SU-DHL-6 (cell line): ENCODE data around the gene FANK1.

Experiments
- H2AFZ ChIP-seq: fragments of 200-600 bp; sonication (generic); 2 replicates; pipeline ENCODE4 v1.6.1; 2014; ENCODE audit warnings: low read depth, mild to moderate bottlenecking, moderate library complexity, mixed read lengths, antibody characterized with exemption, low read length; ENCODE audit not compliant: severe bottlenecking
- H3F3A ChIP-seq: fragments of 200-600 bp; shearing (Covaris generic); 2 replicates; pipeline ENCODE4 v1.6.0; 2016; ENCODE audit warnings: antibody characterized with exemption, mild to moderate bottlenecking; ENCODE audit not compliant: insufficient read depth
- H3K27ac ChIP-seq: fragments of 200-600 bp; sonication (generic); 2 replicates; pipeline ENCODE4 v1.5.1; 2016; ENCODE audit warnings: low read depth, mild to moderate bottlenecking, low read length, moderate library complexity, mixed read lengths
- H3K27me3 ChIP-seq: fragments of 200-600 bp; sonication (generic), shearing (Covaris generic); 2 replicates; pipeline ENCODE4 v1.6.0; 2014; ENCODE audit warnings: mild to moderate bottlenecking, low read length
- H3K36me3 ChIP-seq: fragments of 200-600 bp; sonication (generic); 2 replicates; pipeline ENCODE4 v1.6.1; 2014; ENCODE audit warnings: mild to moderate bottlenecking, low read length, mixed read lengths
- H3K4me2 ChIP-seq: fragments of 300-600, 200-600 bp; shearing (Covaris generic), sonication (generic); 2 replicates; pipeline ENCODE4 v1.6.0; 2014; ENCODE audit warnings: low read length, low read depth, mild to moderate bottlenecking; ENCODE audit not compliant: poor library complexity, severe bottlenecking
- H3K4me3 ChIP-seq: fragments of 200-600 bp; sonication (generic); 2 replicates; pipeline ENCODE4 v1.5.1; 2014; ENCODE audit warnings: antibody characterized with exemption, low read length, mild to moderate bottlenecking, mixed read lengths; ENCODE audit not compliant: insufficient read depth, poor library complexity, severe bottlenecking
- H3K79me2 ChIP-seq: fragments of 200-600 bp; sonication (generic); 2 replicates; pipeline ENCODE4 v1.6.1; 2014; ENCODE audit warnings: mild to moderate bottlenecking, low read length, moderate library complexity; ENCODE audit not compliant: insufficient read depth
- H3K9ac ChIP-seq: fragments of 200-600 bp; sonication (generic); 2 replicates; pipeline ENCODE4 v1.7.0; 2014; ENCODE audit warnings: mild to moderate bottlenecking, low read length
- H3K9me2 ChIP-seq: fragments of 200-600 bp; sonication (generic); replicated peaks from 2 replicates; pipeline ENCODE4 v1.6.1; 2014; ENCODE audit warnings: low read length; ENCODE audit not compliant: insufficient read depth
- H3K9me3 ChIP-seq: fragments of 200-600 bp; sonication (generic); 2 replicates; pipeline ENCODE4 v1.6.1; 2014; ENCODE audit warnings: low read length, mixed read lengths; ENCODE audit not compliant: insufficient read depth
- H4K20me1 ChIP-seq: fragments of 200-600 bp; sonication (generic); 2 replicates; pipeline ENCODE4 v1.6.1; 2014; ENCODE audit warnings: low read depth, mild to moderate bottlenecking, antibody characterized with exemption, low read length, moderate library complexity, mixed read lengths
- EZH2phosphoT487 ChIP-seq: fragments of 200-600 bp; sonication (generic), shearing (Covaris generic); conservative IDR thresholded peaks from 2 replicates; pipeline ENCODE4 v1.6.1; 2018; ENCODE audit warnings: mild to moderate bottlenecking, antibody characterized with exemption, low read length, moderate library complexity, mixed read lengths
- TF ChIP-seq, protein P1 (sequence below): fragments of 200-600 bp; sonication (generic); IDR thresholded peaks from one replicate; pipeline ENCODE4 v1.5.1; 2017; ENCODE audit warnings: antibody characterized with exemption, mild to moderate bottlenecking, low read length, moderate library complexity; ENCODE audit not compliant: insufficient read depth, poor library complexity, severe bottlenecking

The FANK1 gene

GRCh38 chr10:125984346-125984745 is 88.0 kb downstream of the FANK1 start:
- no peak overlapping the region for H2AFZ ChIP-seq
- no peak overlapping the region for H3K27ac ChIP-seq
- H3F3A ChIP-seq = no peaks in the 10 kb centered on the region
- H3K9me2 ChIP-seq = no peaks in the 10 kb centered on the region
- no peak for TF ChIP-seq EZH2phosphoT487
- TF ChIP-seq, protein P1, sequence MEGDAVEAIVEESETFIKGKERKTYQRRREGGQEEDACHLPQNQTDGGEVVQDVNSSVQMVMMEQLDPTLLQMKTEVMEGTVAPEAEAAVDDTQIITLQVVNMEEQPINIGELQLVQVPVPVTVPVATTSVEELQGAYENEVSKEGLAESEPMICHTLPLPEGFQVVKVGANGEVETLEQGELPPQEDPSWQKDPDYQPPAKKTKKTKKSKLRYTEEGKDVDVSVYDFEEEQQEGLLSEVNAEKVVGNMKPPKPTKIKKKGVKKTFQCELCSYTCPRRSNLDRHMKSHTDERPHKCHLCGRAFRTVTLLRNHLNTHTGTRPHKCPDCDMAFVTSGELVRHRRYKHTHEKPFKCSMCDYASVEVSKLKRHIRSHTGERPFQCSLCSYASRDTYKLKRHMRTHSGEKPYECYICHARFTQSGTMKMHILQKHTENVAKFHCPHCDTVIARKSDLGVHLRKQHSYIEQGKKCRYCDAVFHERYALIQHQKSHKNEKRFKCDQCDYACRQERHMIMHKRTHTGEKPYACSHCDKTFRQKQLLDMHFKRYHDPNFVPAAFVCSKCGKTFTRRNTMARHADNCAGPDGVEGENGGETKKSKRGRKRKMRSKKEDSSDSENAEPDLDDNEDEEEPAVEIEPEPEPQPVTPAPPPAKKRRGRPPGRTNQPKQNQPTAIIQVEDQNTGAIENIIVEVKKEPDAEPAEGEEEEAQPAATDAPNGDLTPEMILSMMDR = no peak
- no peak overlapping the region for H3K9ac ChIP-seq
- no peak overlapping the region for H3K4me2 ChIP-seq
- no peak overlapping the region for H3K4me3 ChIP-seq
- no peaks in the 10 kb centered on the region for H3K9me3 ChIP-seq
- H3K27me3 ChIP-seq = no peaks in the 10 kb centered on the region
- H3K36me3 ChIP-seq = no peaks in the 10 kb centered on the region
- H4K20me1 ChIP-seq = no peaks in the 10 kb centered on the region
- H3K79me2 ChIP-seq = no peaks in the 10 kb centered on the region

- Histone ChIP-seq H4K20me1 (no peaks in the 10 kb centered on the region), H3K27me3 (no peaks in the 10 kb centered on the region), H3K27ac (no peak overlapping the region), H3K9me2 (no peaks in the 10 kb centered on the region), H3K4me2 (no peak overlapping the region), H3K9me3 (no peaks in the 10 kb centered on the region), H2AFZ (no peak overlapping the region), H3F3A (no peaks in the 10 kb centered on the region), H3K36me3 (no peaks in the 10 kb centered on the region), H3K9ac (no peak overlapping the region), H3K4me3 (no peak overlapping the region), H3K79me2 (no peaks in the 10 kb centered on the region)
- TF ChIP-seq EZH2phosphoT487 = no peak
- TF ChIP-seq, protein P1 = no peak
These were observed 88.6 kb downstream of the FANK1 start for GRCh38 chr10:125984865-125985495.

DNA sequence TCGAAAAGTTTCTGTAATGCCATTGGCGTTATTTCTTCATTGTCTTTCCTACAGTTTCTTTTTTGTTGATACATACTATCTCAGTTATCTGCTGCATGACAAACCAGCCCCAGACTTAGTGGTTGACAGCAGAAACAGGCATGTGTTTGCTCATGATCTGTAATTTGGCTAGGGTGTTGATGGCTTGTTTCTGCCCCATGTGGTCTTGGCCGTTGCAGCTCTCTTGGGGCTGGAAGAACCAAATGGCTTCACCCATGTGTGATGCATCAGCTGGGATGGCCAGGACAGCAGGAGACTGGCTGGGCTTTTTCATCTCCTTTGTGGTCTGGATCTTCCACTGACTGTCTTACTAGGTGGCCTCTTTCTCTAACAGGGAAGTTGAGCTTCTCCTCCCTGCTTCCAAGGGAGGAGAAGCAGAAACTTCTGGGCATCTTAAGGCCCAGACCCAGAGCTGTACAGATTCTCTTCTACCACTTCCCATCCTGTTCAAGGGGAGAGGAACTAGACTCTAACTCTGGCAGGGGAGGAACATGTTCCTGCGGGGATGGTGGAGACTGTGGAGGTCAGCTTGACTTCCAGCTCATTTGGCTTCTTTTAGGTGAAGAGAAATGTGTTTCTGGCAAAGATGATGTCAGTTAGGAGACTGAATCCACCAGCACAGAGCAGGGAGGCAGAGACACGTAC is 89.3 kb downstream of the FANK1 start:
- no peaks in the 10 kb centered on the region for H3K27me3 ChIP-seq
- no peaks in the 10 kb centered on the region for H3F3A ChIP-seq
- no peaks in the 10 kb centered on the region for H4K20me1 ChIP-seq
- H3K4me2 ChIP-seq = no peak overlapping the region
- H3K9ac ChIP-seq = no peak overlapping the region
- H3K4me3 ChIP-seq = no peak overlapping the region
- TF ChIP-seq EZH2phosphoT487 = no peak
- TF ChIP-seq, protein P1 = no peak
- H3K79me2 ChIP-seq = no peaks in the 10 kb centered on the region
- no peaks in the 10 kb centered on the region for H3K9me3 ChIP-seq
- no peak overlapping the region for H3K27ac ChIP-seq
- no peaks in the 10 kb centered on the region for H3K9me2 ChIP-seq
- H3K36me3 ChIP-seq = no peaks in the 10 kb centered on the region
- no peak overlapping the region for H2AFZ ChIP-seq
